Stomach (tissue), 4 donors: ENCODE data around the gene ARFGEF3.

Experiments
- POLR2A ChIP-seq, 4 donors: fragments of 450-650 bp; IDR thresholded peaks; one replicate each; pipeline ENCODE4 v1.6.1; 2016; ENCODE audit warnings: antibody characterized with exemption in 4 of 4, control low read depth in 2 of 4, mild to moderate bottlenecking in 1 of 4, moderate library complexity in 1 of 4
- POLR2AphosphoS5 ChIP-seq, 3 donors: sonication (generic); formaldehyde crosslinking; IDR thresholded peaks; one replicate each; pipeline ENCODE4 v1.6.1; 2016; ENCODE audit warnings: antibody characterized with exemption in 3 of 3
- TF ChIP-seq, protein P1 (sequence below), 7 experiments: fragments of 450-650 bp in 4 of 7; fragments of 200-600 bp in 3 of 7; sonication (generic) in 3 of 7; IDR thresholded peaks; one replicate each; pipeline ENCODE4 v1.5.1; 2016 to 2019; ENCODE audit warnings: antibody characterized with exemption in 7 of 7, control low read depth in 2 of 7, mild to moderate bottlenecking in 1 of 7

DNA sequence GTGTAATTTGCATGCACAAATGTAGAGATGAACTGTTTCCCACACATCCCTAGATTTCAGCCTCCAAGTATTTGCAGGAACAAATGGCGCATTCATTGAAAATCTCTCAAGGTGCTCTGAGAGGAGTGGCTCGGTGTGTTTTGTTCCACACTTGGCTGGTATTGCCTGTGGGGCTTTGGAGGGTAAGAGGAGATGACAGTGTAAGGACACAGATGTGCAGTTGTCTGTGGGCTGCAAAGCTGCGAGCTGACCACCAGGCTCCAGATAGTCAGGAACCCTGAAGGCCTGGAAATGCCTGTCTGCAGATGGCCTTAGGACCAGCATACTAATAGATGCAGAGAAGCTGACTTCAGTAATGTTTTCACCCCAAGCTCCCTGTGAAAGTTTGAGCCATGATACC, 114.2 kb downstream of the ARFGEF3 start:
- TF ChIP-seq, protein P1, sequence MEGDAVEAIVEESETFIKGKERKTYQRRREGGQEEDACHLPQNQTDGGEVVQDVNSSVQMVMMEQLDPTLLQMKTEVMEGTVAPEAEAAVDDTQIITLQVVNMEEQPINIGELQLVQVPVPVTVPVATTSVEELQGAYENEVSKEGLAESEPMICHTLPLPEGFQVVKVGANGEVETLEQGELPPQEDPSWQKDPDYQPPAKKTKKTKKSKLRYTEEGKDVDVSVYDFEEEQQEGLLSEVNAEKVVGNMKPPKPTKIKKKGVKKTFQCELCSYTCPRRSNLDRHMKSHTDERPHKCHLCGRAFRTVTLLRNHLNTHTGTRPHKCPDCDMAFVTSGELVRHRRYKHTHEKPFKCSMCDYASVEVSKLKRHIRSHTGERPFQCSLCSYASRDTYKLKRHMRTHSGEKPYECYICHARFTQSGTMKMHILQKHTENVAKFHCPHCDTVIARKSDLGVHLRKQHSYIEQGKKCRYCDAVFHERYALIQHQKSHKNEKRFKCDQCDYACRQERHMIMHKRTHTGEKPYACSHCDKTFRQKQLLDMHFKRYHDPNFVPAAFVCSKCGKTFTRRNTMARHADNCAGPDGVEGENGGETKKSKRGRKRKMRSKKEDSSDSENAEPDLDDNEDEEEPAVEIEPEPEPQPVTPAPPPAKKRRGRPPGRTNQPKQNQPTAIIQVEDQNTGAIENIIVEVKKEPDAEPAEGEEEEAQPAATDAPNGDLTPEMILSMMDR (IDR thresholded peaks at IDR 0.05): no peak
- TF ChIP-seq POLR2AphosphoS5 (IDR thresholded peaks at IDR 0.05): no peak
- no peak for TF ChIP-seq POLR2A (IDR thresholded peaks at IDR 0.05)
